ENCODE results near the gene CEP128. TPM values are rescaled to one million over a fixed set of nuclear protein-coding genes. Genes with fewer than 3 reads are reported as not detected.

The CEP128 gene
- total and polyA plus RNA-seq, 2 experiments from 2014 or later, result 7.3 to 14.3 TPM

- TF ChIP-seq CTCF (IDR thresholded peaks at IDR 0.05; ENCODE audit: low read depth, low read length), result no peak
- H3K27me3 ChIP-seq, result no peaks in the 10 kb centered on the region
- no peaks in the 10 kb centered on the region for H3K36me3 ChIP-seq
- no peak overlapping the region for H3K4me3 ChIP-seq
- H3K9me3 ChIP-seq (ENCODE audit: low read depth), result no peaks in the 10 kb centered on the region
- no peaks in the 10 kb centered on the region for H3K4me1 ChIP-seq (ENCODE audit: low read depth)
- DNase-seq (ENCODE audit: low read depth in 1 of 2, low spot score in 1 of 2), result peak in 1 of 2 donors; percentile 19
- H3K27ac ChIP-seq, result no peak overlapping the region
These were observed 307.3 kb downstream of the CEP128 start for GRCh38 chr14:80634106-80634758.

- Histone ChIP-seq H3K4me1 (ENCODE audit: low read depth) (no peaks in the 10 kb centered on the region), H3K27me3 (no peaks in the 10 kb centered on the region), H3K27ac (no peak overlapping the region), H3K36me3 (no peaks in the 10 kb centered on the region), H3K4me3 (no peak overlapping the region), H3K9me3 (ENCODE audit: low read depth) (no peaks in the 10 kb centered on the region)
- TF ChIP-seq CTCF (IDR thresholded peaks at IDR 0.05; ENCODE audit: low read depth, low read length), result no peak
- DNase-seq (ENCODE audit: low read depth in 1 of 2, low spot score in 1 of 2), result no peak
These were observed 311.9 kb downstream of the CEP128 start for GRCh38 chr14:80629606-80630005.

GRCh38 chr14:80628547-80628946 is 313.0 kb downstream of the CEP128 start:
- H3K4me1 ChIP-seq (ENCODE audit: low read depth), result no peaks in the 10 kb centered on the region
- DNase-seq (ENCODE audit: low read depth in 1 of 2, low spot score in 1 of 2), result peak in 1 of 2 donors; percentile 35
- no peak overlapping the region for H3K27ac ChIP-seq
- no peaks in the 10 kb centered on the region for H3K9me3 ChIP-seq (ENCODE audit: low read depth)
- no peak for TF ChIP-seq CTCF (IDR thresholded peaks at IDR 0.05; ENCODE audit: low read depth, low read length)
- H3K27me3 ChIP-seq, result no peaks in the 10 kb centered on the region
- H3K4me3 ChIP-seq, result no peak overlapping the region
- H3K36me3 ChIP-seq, result no peaks in the 10 kb centered on the region

GRCh38 chr14:80627745-80628144 is 313.8 kb downstream of the CEP128 start:
- H3K27ac ChIP-seq, result no peak overlapping the region
- no peaks in the 10 kb centered on the region for H3K36me3 ChIP-seq
- DNase-seq (ENCODE audit: low read depth in 1 of 2, low spot score in 1 of 2), result no peak
- no peak for TF ChIP-seq CTCF (IDR thresholded peaks at IDR 0.05; ENCODE audit: low read depth, low read length)
- H3K4me3 ChIP-seq, result no peak overlapping the region
- H3K9me3 ChIP-seq (ENCODE audit: low read depth), result no peaks in the 10 kb centered on the region
- no peaks in the 10 kb centered on the region for H3K27me3 ChIP-seq
- H3K4me1 ChIP-seq (ENCODE audit: low read depth), result no peaks in the 10 kb centered on the region

- H3K36me3 ChIP-seq, result no peaks in the 10 kb centered on the region
- no peak overlapping the region for H3K27ac ChIP-seq
- no peaks in the 10 kb centered on the region for H3K9me3 ChIP-seq (ENCODE audit: low read depth)
- H3K4me3 ChIP-seq, result no peak overlapping the region
- no peaks in the 10 kb centered on the region for H3K27me3 ChIP-seq
- no peak for TF ChIP-seq CTCF (IDR thresholded peaks at IDR 0.05; ENCODE audit: low read depth, low read length)
- no peak for DNase-seq (ENCODE audit: low read depth in 1 of 2, low spot score in 1 of 2)
- no peaks in the 10 kb centered on the region for H3K4me1 ChIP-seq (ENCODE audit: low read depth)
These were observed 317.0 kb downstream of the CEP128 start for GRCh38 chr14:80624581-80624980.
